HS-27A (cell line): ENCODE results near the gene KRTAP5-10.
"Not testable (repeated sequence)": the region's sequence is repeated elsewhere in the genome, so short reads cannot be mapped to it uniquely, and the experiment has no call there.

Experiments
- DNase-seq: peaks from one replicate; pipeline ENCODE4 v3.0.0-alpha.2; 2012; ENCODE audit warnings: low read depth, missing footprints

The KRTAP5-10 gene, protein sequence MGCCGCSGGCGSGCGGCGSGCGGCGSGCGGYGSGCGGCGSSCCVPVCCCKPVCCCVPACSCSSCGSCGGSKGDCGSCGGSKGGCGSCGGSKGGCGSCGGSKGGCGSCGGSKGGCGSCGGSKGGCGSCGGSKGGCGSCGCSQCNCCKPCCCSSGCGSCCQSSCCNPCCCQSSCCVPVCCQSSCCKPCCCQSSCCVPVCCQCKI

DNA sequence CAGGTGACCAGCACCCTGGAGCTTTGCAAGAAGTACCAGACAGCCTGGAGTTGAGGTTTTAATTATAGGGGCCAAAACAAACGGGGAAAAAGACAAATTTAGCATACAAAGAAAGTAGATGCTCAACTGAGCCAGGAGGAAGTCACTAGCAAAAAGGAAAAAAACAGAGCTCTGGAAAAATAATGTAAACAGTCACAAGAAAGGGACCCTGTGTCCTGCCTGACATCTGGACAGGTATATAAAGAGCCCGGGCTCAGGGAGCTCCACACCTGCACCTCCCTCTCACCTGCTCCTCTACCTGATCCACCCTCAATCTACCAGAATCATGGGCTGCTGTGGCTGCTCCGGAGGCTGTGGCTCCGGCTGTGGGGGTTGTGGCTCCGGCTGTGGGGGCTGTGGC is at the start of gene KRTAP5-10:
TSS of gene KRTAP5-10 (plus strand) at position 301 of the 400 bp plus-strand sequence. CDS start at position 326, 25 bp downstream.
- no peak for DNase-seq

DNA sequence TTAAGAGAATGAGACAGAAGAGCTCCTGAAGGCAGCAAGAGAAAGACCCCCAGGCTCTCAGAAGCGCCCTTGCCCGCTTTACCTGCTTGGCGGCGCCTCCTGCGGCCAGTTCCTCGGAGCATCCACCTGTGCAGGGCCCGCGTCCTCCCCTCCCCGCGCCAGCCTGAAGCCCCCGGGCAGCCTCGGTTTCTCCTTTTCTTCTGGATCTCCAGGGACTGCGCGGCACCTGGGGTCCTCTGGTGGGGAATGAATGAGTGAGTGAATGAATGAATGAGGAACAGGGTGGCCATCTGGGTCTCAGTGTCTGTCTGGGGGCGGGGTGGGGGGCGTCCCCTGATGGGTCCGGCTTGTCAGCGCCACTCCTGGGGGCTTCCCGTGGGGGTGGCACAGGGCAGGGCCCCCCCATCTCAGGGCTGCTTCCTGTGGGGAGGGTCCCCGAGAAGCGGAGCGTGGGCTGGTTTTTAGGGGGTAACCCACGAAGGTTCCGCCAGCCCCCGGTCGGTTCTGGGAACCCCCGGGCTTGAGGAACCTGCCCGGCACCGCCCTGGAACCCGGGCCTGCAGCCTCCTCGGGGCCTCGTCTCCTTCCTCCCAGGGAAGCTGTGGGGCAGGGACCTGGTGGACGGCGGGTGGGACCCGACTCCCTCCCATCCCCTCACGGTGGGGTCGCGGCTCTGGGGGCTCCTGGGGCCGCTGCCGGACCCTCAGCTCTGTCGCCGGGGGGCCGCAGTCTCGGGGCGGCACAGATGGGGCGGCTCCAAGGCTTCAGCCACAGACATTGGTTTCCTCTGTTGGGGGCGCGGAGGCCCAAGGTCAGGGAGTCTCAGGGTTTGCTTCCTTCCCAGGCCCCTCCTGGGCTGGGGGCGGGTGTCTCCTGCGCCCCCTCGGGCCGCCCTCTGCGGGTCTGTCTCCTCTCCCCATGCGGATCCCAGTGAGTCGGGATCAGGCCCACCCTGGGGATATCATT is 46.6 kb upstream of the KRTAP5-10 start:
- no peak for DNase-seq

DNA sequence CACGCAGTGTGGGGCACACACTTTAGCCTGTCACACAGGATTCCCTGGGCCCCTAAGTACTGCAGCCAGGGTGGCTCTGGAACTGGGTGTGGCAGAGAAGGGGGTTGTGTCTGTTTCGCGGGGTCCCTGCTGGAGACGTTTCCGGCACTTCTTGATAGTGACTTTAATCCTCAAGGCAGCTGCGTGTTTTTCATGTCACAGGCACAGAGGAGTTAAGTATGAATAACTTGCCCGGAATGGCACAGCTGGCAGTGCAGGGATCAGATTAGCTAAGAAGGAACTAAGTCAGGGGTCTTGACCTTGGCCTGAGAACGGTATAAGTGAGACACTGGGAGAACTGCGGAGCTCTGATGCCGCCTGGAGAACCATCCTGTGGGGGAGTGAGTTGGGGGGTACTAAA is 45.8 kb upstream of the KRTAP5-10 start:
- DNase-seq: no peak

DNA sequence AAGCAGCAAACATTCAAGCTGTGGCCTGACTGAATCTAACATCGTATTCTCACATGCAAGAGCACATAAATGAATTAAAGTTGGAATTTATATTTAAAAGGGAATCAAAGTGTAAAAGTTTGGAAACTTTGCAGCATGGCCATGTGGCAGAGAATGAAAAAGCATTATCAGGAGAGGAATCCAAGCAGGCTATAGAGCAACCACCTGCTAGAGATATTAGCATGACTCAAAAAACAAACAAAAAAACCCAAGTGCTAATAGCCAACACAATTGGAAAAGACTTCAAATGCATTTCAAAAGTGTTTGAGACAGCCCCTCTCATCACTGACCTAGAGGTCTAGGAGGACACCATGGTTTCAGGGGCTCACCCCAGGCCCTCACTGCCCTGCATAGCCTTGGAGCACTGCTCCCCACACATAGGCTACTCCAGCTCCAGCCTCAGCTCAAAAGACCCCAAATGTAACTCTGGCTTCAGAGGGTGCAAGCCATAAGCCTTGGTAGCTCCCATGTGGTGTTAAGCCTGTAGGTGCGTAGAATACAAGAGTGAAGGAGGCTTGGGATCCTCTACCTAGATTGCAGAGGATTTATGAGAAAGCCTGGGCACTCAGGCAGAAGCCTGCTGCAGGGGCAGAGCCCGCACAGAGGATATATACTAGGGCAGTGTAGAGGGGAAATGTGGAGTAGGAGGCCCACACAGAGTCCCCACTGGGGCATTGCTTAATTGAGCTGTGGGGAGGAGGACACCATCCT is 40.0 kb upstream of the KRTAP5-10 start:
- DNase-seq: no peak

DNA sequence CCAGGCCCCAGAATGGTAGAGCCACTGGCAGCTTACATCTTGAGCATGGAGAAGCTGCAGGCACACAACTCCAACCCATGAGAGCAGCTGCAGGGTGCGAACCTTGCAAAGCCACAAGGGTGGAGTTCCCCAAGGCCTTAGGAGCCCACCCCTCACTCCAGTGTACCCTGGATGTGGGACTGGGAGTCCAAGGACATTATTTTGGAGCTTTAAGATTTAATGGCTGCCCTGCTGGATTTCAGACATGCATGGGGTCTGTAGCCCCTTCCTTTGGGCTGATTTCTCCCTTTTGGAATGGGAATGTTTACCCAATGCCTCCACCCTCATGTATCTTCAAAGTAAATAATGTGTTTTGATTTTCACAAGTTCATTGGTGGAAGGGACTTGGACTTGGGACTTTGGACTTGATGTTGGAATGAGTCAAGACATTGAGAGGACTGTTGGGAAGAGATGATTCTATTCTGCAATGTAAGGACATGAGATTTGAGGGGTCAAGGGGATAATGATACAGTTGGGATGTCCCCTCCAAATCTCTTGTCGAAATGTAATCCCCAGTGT is 39.3 kb upstream of the KRTAP5-10 start:
- no peak for DNase-seq

DNA sequence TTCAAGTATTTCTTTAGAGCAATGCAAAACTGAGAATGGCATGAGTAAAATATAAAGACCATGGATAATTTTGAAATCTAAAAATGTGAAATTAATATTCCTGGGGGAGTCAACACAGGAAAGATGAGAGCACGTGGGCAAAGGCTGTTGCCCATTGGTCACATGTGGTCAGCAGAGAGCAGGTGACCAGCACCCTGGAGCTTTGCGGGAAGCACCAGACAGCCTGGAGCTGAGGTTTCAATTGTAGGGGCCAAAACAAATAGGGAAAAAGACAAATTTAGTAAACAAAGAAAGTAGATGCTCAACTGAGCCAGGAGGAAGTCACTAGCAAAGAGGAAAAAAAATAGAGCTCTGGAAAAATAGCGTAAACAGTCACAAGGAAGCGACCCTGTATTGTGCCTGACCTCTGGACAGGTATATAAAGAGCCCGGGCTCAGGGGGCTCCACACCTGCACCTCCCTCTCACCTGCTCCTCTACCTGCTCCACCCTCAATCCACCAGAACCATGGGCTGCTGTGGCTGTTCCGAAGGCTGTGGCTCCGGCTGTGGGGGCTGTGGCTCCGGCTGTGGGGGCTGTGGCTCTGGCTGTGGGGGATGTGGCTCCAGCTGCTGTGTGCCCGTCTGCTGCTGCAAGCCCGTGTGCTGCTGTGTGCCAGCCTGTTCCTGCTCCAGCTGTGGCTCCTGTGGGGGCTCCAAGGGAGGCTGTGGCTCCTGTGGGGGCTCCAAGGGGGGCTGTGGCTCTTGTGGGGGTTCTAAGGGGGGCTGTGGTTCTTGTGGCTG is 38.4 kb upstream of the KRTAP5-10 start, which contains the start of gene KRTAP5-7:
TSS of gene KRTAP5-7 (plus strand) at position 472 of the 780 bp plus-strand sequence. CDS start at position 506, 34 bp downstream.
- DNase-seq: not testable (repeated sequence)

DNA sequence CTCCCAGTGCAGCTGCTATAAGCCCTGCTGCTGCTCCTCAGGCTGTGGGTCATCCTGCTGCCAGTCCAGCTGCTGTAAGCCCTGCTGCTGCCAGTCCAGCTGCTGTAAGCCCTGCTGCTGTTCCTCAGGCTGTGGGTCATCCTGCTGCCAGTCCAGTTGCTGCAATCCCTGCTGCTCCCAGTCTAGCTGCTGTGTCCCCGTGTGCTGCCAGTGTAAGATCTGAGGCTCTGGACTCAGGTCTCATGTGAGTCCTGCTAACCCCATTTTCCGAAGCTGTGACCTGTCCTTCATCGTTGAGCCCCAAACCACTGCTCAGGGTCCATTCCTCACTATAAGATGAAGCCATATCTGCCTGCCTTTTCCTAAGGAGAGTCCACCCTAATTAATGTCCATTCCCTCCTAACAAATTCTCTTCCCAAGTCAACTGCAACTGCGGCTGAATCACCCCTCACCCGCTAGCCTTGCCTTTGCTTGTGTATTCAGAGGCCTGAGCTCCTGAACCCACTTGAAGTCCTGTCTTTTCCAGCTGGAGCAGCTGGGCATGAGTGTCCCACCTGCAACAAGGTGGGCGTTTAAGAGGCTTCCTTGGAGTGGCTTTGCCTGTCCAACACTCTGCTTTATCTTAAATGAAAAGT is 37.7 kb upstream of the KRTAP5-10 start:
- no peak for DNase-seq

DNA sequence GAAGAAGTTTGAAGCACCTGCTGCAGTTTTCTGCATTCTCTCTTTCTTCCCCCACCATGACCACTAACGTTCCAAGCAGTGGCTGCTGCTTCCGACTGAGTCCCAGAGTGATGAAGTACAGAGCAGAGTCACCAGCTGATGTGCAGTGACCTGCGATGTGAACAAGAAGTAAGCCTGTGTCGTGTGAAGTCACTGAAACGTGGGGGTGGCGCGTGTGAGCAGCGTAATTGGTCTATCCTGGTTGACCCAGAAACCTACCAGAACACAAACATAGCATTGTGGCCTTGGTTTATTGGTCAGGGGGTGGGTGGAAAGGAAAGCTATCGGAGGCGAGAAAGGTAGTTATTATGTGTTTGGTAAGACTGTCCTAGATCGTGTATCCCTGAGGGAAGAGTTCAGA is 34.8 kb upstream of the KRTAP5-10 start:
- no peak for DNase-seq

DNA sequence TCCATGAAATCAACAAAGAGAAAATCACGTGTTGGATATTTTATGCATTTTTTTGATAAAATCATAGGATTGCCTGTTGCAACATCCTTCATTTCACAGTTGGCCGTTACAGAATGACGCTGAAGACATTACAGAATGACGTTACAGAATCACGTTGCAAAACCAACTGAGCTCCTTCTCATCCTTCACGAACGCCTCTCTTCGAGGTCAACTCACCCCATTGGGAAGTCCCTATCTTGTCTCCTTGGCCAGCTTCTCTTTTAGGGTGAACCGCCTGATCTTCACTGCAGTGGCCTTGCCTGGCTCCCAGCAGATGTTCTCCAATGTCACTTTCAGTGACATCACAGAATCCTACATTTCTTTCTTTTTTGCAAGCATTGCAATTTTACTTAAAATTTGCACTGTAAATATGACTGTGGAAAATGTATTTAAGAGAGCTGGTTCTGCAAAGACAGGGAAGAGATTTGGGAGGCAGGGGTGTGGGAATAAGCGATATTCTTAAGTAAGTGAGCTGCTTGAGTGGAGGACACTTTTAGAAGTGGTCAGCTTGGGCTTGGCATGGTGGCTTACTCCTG is 33.2 kb upstream of the KRTAP5-10 start:
- DNase-seq: no peak

DNA sequence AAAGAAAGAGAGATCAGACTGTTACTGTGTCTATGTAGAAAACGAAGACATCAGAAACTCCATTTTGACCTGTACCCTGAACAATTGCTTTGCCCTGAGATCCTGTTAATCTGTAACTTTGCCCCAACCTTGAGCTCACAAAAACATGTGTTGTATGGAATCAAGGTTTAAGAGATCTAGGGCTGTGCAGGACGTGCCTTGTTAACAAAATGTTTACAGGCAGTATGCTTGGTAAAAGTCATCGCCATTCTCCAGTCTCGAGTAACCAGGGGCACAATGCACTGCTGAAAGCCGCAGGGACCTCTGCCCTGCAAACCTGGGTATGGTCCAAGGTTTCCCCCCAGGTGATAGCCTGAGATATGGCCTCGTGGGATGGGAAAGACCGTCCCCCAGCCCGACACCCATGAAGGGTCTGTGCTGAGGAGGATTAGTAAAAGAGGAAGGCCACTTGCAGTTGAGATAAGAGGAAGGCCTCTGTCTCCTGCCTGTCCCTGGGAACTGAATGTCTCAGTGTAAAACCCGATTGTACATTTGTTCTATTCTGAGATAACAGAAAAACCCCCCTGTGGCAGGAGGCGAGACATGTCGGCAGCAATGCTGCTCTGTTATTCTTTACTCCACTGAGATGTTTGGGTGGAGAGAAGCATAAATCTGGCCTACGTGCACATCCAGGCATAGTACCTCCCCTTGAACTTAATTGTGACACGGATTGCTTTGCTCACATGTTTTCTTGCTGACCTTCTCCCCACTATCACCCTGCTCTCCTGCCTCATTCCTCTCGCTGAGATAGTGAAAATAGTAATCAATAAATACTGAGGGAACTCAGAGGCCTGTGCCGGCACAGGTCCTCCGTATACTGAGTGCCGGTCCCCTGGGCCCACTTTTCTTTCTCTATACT is 30.4 kb upstream of the KRTAP5-10 start:
- DNase-seq: not testable (repeated sequence)

DNA sequence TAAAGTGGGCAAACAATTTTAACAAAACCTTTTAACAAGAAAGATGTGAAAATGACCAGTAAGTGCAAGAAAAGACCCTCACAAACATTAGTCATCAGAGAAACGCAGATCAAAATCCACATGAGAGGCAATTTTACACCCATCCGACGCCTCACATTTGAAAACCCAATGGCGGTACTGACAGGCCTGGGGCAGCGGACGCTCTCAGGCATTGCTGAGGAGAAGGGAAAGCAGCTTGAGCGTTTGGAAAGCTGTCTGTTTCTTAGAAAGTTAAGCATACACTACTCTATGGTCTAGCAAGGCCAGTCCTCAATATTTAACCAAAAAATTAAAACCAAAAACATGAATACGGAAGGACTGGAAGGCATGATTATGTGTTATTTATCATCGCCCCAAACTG is 29.5 kb upstream of the KRTAP5-10 start:
- no peak for DNase-seq

DNA sequence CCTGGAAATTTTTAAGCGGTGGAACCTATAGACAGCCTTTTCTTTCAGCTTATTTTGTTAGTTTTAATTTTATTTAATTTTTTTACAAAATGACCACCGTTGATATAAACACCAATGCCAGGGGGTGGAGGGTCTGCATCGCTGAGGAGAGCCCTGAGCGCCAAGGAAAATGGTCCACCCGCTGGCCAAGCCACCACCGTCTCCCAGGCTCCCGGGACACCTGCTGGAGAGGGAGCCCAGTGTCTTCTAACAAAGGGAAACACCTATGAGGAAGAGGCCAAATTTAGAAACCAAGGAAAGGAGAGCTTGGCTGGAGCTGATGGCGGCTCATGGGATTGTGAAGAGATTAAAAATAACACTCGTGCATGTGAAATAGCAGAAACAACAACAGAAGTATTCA is 27.8 kb upstream of the KRTAP5-10 start:
- DNase-seq: no peak

DNA sequence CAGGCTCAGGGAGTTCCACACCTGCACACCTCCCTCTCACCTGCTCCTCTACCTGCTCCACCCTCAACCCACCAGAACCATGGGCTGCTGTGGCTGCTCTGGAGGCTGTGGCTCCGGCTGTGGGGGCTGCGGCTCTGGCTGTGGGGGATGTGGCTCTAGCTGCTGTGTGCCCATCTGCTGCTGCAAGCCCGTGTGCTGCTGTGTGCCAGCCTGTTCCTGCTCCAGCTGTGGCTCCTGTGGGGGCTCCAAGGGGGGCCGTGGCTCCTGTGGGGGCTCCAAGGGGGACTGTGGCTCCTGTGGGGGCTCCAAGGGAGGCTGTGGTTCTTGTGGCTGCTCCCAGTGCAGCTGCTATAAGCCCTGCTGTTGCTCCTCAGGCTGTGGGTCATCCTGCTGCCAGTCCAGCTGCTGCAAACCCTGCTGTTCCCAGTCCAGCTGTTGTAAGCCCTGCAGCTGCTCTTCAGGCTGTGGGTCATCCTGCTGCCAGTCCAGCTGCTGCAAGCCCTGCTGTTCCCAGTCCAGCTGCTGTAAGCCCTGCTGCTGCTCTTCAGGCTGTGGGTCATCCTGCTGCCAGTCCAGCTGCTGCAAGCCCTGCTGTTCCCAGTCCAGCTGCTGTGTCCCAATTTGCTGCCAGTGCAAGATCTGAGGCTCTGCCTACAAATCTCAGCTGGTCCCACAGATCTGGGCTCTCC is 27.2 kb upstream of the KRTAP5-10 start, which contains the start of gene KRTAP5-8:
TSS of gene KRTAP5-8 (plus strand) at position 49 of the 689 bp plus-strand sequence. CDS start at position 80, 31 bp downstream.
- DNase-seq: not testable (repeated sequence)

DNA sequence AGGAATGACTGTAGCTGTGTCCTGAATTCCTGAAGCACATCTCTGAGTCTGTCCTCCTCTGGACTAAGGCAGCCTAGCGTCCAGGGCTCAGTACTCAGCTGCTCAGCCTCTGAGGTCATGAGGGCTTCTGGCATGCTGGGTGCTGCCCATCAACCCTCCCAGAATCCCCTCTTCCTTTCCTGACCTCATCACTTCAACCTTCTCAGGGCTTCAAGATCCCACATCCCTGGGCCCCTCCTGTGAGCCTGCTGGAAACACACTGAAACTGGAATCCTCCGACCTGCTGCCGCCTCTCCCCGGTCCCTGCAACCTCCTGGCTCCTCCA is 26.7 kb upstream of the KRTAP5-10 start:
- no peak for DNase-seq

DNA sequence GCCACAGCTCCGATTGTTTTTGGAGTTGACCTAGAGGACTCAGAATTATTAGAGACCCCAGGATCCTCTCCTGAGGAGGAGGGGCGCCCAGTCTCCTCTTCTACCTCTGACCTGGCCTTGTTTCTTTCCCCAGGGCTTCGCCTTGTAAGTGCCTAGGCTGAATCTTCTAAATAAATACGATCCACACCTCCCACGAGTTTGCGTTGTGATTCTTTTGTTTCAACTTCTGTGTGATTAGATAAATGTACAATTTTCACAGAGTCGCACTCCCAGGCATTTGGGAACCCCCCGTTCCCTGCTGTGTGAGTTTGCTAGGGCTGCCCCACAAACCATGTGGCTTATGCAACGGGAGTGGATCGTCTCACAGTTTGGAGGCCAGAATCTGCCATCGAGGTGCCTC is 26.3 kb upstream of the KRTAP5-10 start:
- no peak for DNase-seq

DNA sequence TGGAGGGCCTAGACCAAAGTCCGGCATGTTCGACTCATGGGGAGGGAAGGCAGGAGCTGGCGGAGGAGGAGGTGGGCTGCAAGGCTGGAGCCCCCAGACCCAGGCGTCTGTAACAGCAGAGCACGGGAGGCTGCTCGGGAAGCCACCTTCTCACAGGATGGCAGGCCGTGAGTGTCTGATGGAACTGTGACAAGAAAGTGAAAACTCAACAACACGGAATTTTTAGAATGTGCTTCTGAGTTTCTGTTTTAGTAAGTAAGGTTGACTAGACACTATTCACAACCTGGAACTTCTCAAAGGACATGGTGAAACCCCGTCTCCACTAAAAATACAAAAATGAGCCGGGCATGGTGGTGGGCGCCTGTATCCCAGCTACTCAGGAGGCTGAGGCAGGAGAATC is 25.4 kb upstream of the KRTAP5-10 start:
- not testable (repeated sequence) for DNase-seq

DNA sequence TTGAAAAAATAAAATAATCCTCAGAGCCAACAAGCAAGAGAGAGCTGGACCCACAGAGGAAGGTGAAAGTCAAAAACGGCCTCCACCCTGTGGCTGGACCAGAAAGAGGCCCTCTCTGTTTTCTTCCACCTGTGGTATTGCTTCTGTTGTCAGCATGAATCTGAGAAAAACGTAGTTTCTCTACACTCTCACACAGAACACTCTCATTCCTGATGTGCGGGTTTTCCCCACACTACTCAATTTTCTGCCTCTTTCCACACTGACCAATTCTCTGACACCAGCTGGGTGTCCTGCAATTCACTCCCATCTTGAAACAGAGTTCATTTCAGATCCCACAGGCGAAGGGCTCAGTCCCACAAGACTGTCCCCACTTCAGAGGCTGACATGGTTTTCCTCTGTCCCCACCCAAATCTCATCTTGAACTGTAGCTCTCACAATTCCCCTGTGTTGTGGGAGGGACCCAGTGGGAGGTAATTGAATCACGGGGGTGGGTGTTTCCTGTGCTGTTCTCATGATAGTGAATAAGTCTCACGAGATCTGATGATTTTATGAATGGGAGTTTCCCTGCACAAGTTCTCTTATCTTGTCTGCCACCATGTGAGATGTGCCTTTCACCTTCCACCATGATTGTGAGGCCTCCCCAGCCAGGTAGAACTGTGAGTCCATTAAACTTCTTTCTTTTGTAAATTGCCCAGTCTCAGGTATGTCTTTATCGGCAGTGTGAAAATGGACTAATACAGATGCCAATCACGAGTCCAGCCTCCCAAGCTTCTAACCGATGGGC is 24.6 kb upstream of the KRTAP5-10 start:
- DNase-seq: not testable (repeated sequence)

DNA sequence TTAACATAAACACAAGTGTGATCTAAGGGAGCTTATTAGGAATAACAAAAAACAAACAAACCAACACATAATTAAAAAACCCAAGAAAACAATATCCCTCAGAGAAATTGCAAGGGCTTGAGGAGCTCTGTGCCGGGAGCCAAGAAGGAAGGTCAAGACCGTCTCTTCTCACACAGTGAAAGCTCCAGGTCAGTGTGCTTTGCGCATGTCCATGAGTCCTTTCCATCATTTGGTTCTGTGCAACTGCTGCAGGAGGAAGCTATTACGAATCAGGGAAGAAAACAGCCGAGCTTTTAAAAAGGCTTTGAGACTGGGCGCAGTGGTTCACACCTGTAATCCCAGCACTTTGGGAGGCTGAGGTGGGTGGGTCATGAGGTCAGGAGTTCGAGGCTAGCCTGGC is 23.0 kb upstream of the KRTAP5-10 start:
- no peak for DNase-seq
